ENCODE results near the gene CELF5. TPM values are rescaled to one million over a fixed set of nuclear protein-coding genes. Genes with fewer than 3 reads are reported as not detected.

The CELF5 gene
- total RNA-seq, 2 donors from 2014 or later: 0.42 to 0.59 TPM

GRCh38 chr19:3207461-3208242 lies 16.8 kb upstream of the CELF5 start:
- no peak for TF ChIP-seq CTCF (IDR thresholded peaks at IDR 0.05)
- Histone ChIP-seq H3K4me3 (no peak overlapping the region), H3K27me3 (no peaks in the 10 kb centered on the region), H3K9me3 (no peaks in the 10 kb centered on the region), H3K9ac (ENCODE audit: low read depth in 2 of 2, low read length in 2 of 2) (no peak overlapping the region), H3K36me3 (peaks cover 6% of the 10 kb centered on the region), H3K4me1 (no peaks in the 10 kb centered on the region), H3K27ac (no peak overlapping the region)
- no peak for DNase-seq
- intact Hi-C loops (cut with DNase I): no loop called here

GRCh38 chr19:3208317-3209207 lies 15.9 kb upstream of the CELF5 start:
- Histone ChIP-seq H3K9me3 (no peaks in the 10 kb centered on the region), H3K36me3 (peaks cover 6% of the 10 kb centered on the region), H3K4me3 (no peak overlapping the region), H3K27me3 (no peaks in the 10 kb centered on the region), H3K9ac (ENCODE audit: low read depth in 2 of 2, low read length in 2 of 2) (no peak overlapping the region), H3K27ac (no peak overlapping the region), H3K4me1 (no peaks in the 10 kb centered on the region)
- intact Hi-C loops (cut with DNase I): no loop called here
- no peak for TF ChIP-seq CTCF (IDR thresholded peaks at IDR 0.05)
- no peak for DNase-seq

GRCh38 chr19:3210347-3211017 lies 14.0 kb upstream of the CELF5 start:
- no peaks in the 10 kb centered on the region for H3K27me3 ChIP-seq
- H3K9me3 ChIP-seq: no peaks in the 10 kb centered on the region
- no peaks in the 10 kb centered on the region for H3K4me1 ChIP-seq
- TF ChIP-seq CTCF (IDR thresholded peaks at IDR 0.05): peak; percentile 55
- intact Hi-C loops (cut with DNase I): no loop called here
- no peak overlapping the region for H3K4me3 ChIP-seq
- peaks cover 6% of the 10 kb centered on the region for H3K36me3 ChIP-seq
- no peak overlapping the region for H3K27ac ChIP-seq
- DNase-seq: peak; percentile 68
- H3K9ac ChIP-seq (ENCODE audit: low read depth in 2 of 2, low read length in 2 of 2): no peak overlapping the region

GRCh38 chr19:3211191-3211590 lies 13.3 kb upstream of the CELF5 start:
- no peaks in the 10 kb centered on the region for H3K27me3 ChIP-seq
- TF ChIP-seq CTCF (IDR thresholded peaks at IDR 0.05): no peak
- no peak overlapping the region for H3K9ac ChIP-seq (ENCODE audit: low read depth in 2 of 2, low read length in 2 of 2)
- no peak for DNase-seq
- no peak overlapping the region for H3K27ac ChIP-seq
- no peaks in the 10 kb centered on the region for H3K9me3 ChIP-seq
- H3K4me3 ChIP-seq: no peak overlapping the region
- H3K36me3 ChIP-seq: peaks cover 1% of the 10 kb centered on the region
- H3K4me1 ChIP-seq: no peaks in the 10 kb centered on the region
- intact Hi-C loops (cut with DNase I): no loop called here

- intact Hi-C loops (cut with DNase I): no loop called here
- Histone ChIP-seq H3K4me3 (no peak overlapping the region), H3K36me3 (no peaks in the 10 kb centered on the region), H3K4me1 (no peaks in the 10 kb centered on the region), H3K27ac (no peak overlapping the region), H3K9ac (ENCODE audit: low read depth in 2 of 2, low read length in 2 of 2) (no peak overlapping the region), H3K27me3 (no peaks in the 10 kb centered on the region), H3K9me3 (no peaks in the 10 kb centered on the region)
- no peak for DNase-seq
- TF ChIP-seq CTCF (IDR thresholded peaks at IDR 0.05): no peak
Measured at GRCh38 chr19:3213159-3213558, 11.3 kb upstream of the CELF5 start.

All from colonic mucosa (tissue), 4 donors.